GM06990 (cell line): ENCODE measurements around the gene AMMECR1.

ENCODE experiments used
- DNase-seq: peaks from one replicate; pipeline ENCODE4 v3.0.0-alpha.2; 2011; ENCODE audit not compliant: insufficient read length; ENCODE audit errors: extremely low read depth
- H3K27me3 ChIP-seq: replicated peaks from 2 replicates; pipeline ENCODE4 v1.6.0; 2011; ENCODE audit warnings: low read length; ENCODE audit not compliant: control insufficient read depth, insufficient read depth
- H3K36me3 ChIP-seq: 2 replicates; pipeline ENCODE4 v1.5.1; 2011; ENCODE audit warnings: low read length; ENCODE audit not compliant: control insufficient read depth, insufficient read depth
- H3K4me3 ChIP-seq: replicated peaks from 2 replicates; pipeline ENCODE4 v1.5.1; 2011; ENCODE audit warnings: low read depth, mild to moderate bottlenecking, control low read depth, low read length
- TF ChIP-seq, protein P1 (sequence below): IDR thresholded peaks from 2 replicates; pipeline ENCODE4 v1.5.1; 2011; ENCODE audit warnings: low read length, control low read depth, mild to moderate bottlenecking, inconsistent platforms; ENCODE audit not compliant: insufficient read depth, poor library complexity, severe bottlenecking

AMMECR1 gene

GRCh38 chrX:110317820-110318663 lies at the start of gene AMMECR1:
Gene AMMECR1 (minus strand): TSS chrX:110318085. CDS start chrX:110318071, 14 bp downstream.
- H3K27me3 ChIP-seq: no peaks in the 10 kb centered on the region
- H3K36me3 ChIP-seq: no peaks in the 10 kb centered on the region
- DNase-seq: peak; percentile 89
- peak within 1 kb of the TSS; percentile 78 for H3K4me3 ChIP-seq
- TF ChIP-seq, protein P1, sequence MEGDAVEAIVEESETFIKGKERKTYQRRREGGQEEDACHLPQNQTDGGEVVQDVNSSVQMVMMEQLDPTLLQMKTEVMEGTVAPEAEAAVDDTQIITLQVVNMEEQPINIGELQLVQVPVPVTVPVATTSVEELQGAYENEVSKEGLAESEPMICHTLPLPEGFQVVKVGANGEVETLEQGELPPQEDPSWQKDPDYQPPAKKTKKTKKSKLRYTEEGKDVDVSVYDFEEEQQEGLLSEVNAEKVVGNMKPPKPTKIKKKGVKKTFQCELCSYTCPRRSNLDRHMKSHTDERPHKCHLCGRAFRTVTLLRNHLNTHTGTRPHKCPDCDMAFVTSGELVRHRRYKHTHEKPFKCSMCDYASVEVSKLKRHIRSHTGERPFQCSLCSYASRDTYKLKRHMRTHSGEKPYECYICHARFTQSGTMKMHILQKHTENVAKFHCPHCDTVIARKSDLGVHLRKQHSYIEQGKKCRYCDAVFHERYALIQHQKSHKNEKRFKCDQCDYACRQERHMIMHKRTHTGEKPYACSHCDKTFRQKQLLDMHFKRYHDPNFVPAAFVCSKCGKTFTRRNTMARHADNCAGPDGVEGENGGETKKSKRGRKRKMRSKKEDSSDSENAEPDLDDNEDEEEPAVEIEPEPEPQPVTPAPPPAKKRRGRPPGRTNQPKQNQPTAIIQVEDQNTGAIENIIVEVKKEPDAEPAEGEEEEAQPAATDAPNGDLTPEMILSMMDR: no peak

DNA sequence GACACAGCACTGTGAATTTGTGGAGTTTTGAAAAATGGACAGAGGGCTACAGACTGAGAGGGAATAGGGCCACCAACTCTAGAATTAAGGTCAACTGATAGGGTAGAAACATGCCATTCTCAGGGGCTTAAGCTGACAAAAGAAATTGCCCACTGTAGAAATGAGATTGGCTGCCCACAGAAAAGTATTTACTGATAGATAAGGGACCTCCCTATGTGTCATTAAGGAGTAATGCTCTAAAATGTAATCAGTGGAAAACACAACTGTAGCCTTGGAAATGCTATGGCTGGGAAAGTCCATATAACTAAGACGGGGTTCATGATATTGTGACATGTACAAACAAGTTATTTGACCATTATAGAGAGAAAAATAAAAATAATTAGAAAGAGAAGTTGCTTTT lies 45.4 kb upstream of the AMMECR1 start:
- Histone ChIP-seq H3K36me3 (no peaks in the 10 kb centered on the region), H3K27me3 (no peaks in the 10 kb centered on the region), H3K4me3 (no peak overlapping the region)
- no peak for DNase-seq
- TF ChIP-seq, protein P1: no peak

DNA sequence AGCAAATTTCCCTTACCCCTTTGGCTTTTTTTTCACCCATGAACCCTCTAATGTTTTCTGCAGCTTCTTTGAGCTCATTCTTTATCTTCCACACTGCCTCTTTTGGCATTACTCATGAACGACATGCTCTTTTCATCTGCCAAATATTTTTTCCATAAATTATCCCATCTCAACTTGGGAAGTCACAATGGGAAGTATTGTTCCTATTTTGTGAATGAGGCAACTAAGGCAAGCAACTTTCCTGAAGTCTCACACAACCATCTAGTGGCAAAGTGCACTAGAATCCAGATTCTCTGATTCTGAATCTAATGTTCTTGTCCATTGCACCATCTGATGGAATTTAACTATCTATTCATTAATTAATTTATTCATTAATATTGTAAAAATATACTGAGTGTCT lies 41.4 kb upstream of the AMMECR1 start:
- DNase-seq: no peak
- Histone ChIP-seq H3K4me3 (no peak overlapping the region), H3K27me3 (no peaks in the 10 kb centered on the region), H3K36me3 (no peaks in the 10 kb centered on the region)
- TF ChIP-seq, protein P1: no peak

DNA sequence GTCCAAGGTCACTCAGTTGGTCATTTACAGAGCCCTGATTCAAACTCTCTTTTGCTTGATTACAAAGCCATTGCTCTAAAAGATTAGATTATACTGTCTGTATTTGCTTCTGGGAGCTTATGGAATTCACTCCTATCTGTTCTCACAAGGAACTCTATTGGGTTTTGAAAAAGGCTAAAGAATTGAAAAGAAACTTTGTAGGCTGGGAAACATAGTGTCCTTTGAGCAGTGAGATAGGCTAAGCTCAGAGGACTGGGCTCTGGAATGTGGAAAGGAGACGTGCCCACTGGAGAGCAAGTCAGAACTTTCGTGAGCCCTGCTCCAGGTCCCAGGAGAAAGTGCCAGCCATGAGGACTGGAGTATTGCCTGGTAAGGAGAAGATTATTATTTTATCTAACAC lies 40.7 kb upstream of the AMMECR1 start, which contains the start of gene RTL9:
Gene RTL9 (plus strand): TSS at position 301 of the 400 bp plus-strand sequence. CDS start 91,770 bp downstream, outside the sequence.
- DNase-seq: no peak
- TF ChIP-seq, protein P1: no peak

DNA sequence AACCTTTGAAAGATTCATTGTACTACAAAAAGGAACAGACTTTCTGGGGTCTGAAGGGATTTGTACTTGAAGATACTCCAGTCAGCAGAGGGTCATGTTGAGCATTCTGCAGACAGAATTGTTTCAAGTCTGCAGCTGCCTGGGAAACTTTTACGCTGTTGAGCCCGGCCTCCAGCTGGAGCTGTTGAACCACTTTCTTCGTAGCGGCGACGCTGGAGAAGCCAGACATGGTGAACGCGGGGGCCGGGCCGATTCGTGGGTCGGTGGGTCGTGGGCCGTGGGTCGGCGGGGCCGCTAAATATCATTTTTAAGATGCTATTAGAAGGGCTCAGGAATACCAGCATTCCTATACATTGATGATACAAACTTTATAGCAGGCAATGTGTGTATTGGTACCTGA lies 28.8 kb upstream of the AMMECR1 start:
- H3K4me3 ChIP-seq: no peak overlapping the region
- DNase-seq: no peak
- TF ChIP-seq, protein P1: no peak

More for the DNA sequence above, 40.7 kb upstream of the AMMECR1 start, which contains the start of gene RTL9:
- H3K27me3 ChIP-seq: no peaks in the 10 kb centered on the region
- no peaks in the 10 kb centered on the region for H3K36me3 ChIP-seq
- H3K4me3 ChIP-seq: no peak within 1 kb of the TSS

More for the DNA sequence above, 28.8 kb upstream of the AMMECR1 start:
- Histone ChIP-seq H3K36me3 (no peaks in the 10 kb centered on the region), H3K27me3 (no peaks in the 10 kb centered on the region)
